Measurements from ENCODE around the gene C4orf54. TPM values are rescaled to one million over a fixed set of nuclear protein-coding genes. Genes with fewer than 3 reads are reported as not detected.
A peak's percentile ranks its signal among the peaks of the same experiment; 100 is the strongest.

Gene C4orf54
- total and polyA plus RNA-seq, 12 donors, result under 0.01 to 0.37 (median 0.09) TPM; not detected in 1

DNA sequence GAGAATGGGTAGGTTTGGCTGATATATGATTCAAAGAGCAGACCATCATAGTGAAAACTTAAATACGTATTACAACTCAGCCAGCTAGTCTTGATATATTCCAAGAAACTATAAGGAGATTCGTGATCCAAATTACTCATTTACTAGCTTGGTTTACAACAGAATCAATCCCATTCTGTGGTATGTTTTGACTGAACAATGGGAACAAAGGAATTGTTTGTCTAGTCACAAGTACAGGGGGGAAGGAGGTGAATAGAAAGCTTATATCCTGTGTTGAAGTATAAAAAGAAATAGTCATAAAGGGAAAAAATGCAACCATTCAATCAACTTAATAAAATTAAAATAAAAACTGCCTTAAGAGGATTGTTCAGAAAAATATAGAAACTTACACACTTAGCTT lies 17.0 kb downstream of the C4orf54 start:
- 73 to 97% (median 80%) methylated on average over 2 of the region's 2 CpGs for WGBS, 4 donors
- H3K4me3 ChIP-seq, result no peak overlapping the region
- H3K27me3 ChIP-seq, result no peaks in the 10 kb centered on the region
- intact Hi-C loops (cut with DNase I), result no loop called here
- DNase-seq, result no peak
- no peaks in the 10 kb centered on the region for H3K36me3 ChIP-seq (replicated peaks in 1 of 2)
- H3K27ac ChIP-seq, result no peak overlapping the region
- no peaks in the 10 kb centered on the region for H3K9me3 ChIP-seq (replicated peaks in 1 of 3)
- TF ChIP-seq CTCF (IDR thresholded peaks at IDR 0.05), result no peak
- no peak for TF ChIP-seq POLR2A (IDR thresholded peaks at IDR 0.05)
- peaks cover 7 to 25% of the 10 kb centered on the region in 2 donors for H3K4me1 ChIP-seq (replicated peaks in 1 of 2)

- DNase-seq, result no peak
- Histone ChIP-seq H3K4me3 (no peak overlapping the region), H3K4me1 (replicated peaks in 1 of 2) (peaks cover 0 to 1% of the 10 kb centered on the region in 2 donors), H3K9me3 (replicated peaks in 1 of 3) (no peaks in the 10 kb centered on the region), H3K36me3 (replicated peaks in 1 of 2) (no peaks in the 10 kb centered on the region), H3K27me3 (no peaks in the 10 kb centered on the region), H3K27ac (peak overlapping the region in 1 of 5 donors; percentile 1)
- 54 to 77% (median 69%) methylated on average over 5 of the region's 5 CpGs for WGBS, 4 donors
- intact Hi-C loops (cut with DNase I), result no loop called here
- TF ChIP-seq CTCF (IDR thresholded peaks at IDR 0.05), result no peak
Measured at GRCh38 chr4:99637174-99637573, 20.5 kb downstream of the C4orf54 start.

GRCh38 chr4:99636422-99636821 lies 21.2 kb downstream of the C4orf54 start:
- intact Hi-C loops (cut with DNase I), result no loop called here
- H3K4me1 ChIP-seq (replicated peaks in 1 of 2), result no peaks in the 10 kb centered on the region
- TF ChIP-seq CTCF (IDR thresholded peaks at IDR 0.05) (no peak), POLR2A (IDR thresholded peaks at IDR 0.05) (no peak)

GRCh38 chr4:99635601-99636000 lies 22.0 kb downstream of the C4orf54 start:
- Histone ChIP-seq H3K9me3 (replicated peaks in 1 of 3) (no peaks in the 10 kb centered on the region), H3K4me3 (no peak overlapping the region), H3K36me3 (replicated peaks in 1 of 2) (no peaks in the 10 kb centered on the region), H3K4me1 (replicated peaks in 1 of 2) (no peaks in the 10 kb centered on the region), H3K27me3 (no peaks in the 10 kb centered on the region), H3K27ac (no peak overlapping the region)
- TF ChIP-seq POLR2A (IDR thresholded peaks at IDR 0.05), result no peak
- no peak for TF ChIP-seq CTCF (IDR thresholded peaks at IDR 0.05)
- no peak for DNase-seq
- intact Hi-C loops (cut with DNase I), result no loop called here
- 77 to 87% (median 79%) methylated on average over 3 of the region's 3 CpGs for WGBS, 4 donors

More at GRCh38 chr4:99636422-99636821, 21.2 kb downstream of the C4orf54 start:
- 84 to 90% (median 88%) methylated on average over 2 of the region's 2 CpGs for WGBS, 4 donors
- Histone ChIP-seq H3K27me3 (no peaks in the 10 kb centered on the region), H3K36me3 (replicated peaks in 1 of 2) (no peaks in the 10 kb centered on the region), H3K4me3 (no peak overlapping the region), H3K27ac (no peak overlapping the region), H3K9me3 (replicated peaks in 1 of 3) (no peaks in the 10 kb centered on the region)
- DNase-seq, result no peak
